ENCODE data around the gene CTSF.
A peak's percentile ranks its signal among the peaks of the same experiment; 100 is the strongest.
"Not testable (repeated sequence)": the region's sequence is repeated elsewhere in the genome, so short reads cannot be mapped to it uniquely, and the experiment has no call there.

CTSF gene

DNA sequence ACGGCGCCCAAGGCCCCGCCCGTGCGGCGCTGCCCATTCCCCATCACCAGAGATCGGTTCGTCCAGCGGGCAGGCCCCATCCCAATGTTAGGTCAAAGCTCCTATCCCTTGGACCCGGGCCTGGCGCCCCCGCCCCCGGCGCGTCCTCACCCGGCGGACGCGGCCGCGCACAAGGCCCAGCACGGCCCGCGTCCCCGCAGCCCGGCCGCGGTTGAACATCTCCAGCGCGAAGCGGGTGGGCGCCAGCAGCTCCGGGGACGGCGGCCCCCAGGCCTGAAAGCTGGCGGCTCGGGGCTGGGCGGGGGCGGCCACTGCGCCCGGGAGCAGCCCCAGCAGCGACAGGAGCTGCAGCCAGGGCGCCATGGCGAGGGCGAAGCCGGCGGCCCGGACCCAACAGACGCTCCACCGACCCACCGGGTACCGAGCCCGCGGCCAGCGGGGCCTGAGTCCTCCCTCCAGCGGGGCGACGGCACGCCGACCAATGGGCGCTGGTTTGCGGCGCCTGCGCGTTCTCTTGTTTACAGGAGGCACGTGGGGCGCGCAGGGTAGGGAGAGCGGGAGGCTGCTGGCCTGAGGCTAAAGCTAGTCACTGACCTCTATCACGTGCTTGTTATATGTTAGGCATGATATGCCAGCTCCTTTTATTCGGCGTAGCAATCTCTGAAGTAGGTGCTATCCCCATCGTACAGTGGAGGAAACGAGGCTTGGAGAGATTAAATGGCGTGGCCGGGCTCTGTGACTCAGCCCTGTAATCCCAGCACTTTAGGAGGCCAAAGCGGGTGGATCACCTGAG, at the start of gene CTSF:
CTSF (minus strand) TSS at position 483 of the 793 bp plus-strand sequence; CDS start at position 363, 120 bp downstream.
- no peak within 1 kb of the TSS for H3K27ac ChIP-seq
- DNase-seq (ENCODE audit: low read depth, low spot score) = peak; percentile 22

DNA sequence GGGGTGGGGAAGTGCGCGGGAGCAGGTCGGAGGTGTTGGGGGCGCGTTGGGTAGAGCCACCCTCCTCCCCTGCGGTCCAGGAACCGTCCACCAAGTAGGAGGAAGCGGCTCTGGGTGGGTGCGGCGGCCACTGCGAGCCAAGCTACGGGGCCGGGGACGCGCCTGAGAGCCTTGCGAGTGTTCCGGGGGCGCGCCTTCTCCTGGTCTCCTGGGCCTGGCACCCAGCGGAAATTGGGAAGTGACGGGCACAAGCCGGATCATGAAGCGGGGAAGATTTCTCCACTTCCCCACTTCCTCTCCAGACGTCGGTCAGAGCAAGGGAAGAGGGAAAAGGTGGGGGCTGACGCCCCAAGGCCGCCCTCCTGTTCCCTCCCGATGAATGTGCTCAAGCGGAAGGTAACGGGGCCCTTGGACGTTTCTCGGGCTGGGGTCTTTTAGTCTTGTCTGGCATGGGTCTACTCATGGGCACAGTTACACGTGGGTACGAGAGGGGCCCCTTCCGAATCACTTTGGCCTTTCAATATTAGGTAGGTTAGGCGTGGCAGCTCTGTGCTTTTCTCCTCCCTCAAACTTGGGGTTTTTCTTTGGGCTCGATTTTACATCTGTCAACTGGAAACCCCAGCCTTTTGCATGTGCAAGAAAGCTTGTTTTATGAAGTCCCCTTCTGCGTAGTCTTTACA, 48.9 kb upstream of the CTSF start:
- H3K27ac ChIP-seq = peak overlapping the region; percentile 80
- DNase-seq (ENCODE audit: low read depth, low spot score) = no peak

DNA sequence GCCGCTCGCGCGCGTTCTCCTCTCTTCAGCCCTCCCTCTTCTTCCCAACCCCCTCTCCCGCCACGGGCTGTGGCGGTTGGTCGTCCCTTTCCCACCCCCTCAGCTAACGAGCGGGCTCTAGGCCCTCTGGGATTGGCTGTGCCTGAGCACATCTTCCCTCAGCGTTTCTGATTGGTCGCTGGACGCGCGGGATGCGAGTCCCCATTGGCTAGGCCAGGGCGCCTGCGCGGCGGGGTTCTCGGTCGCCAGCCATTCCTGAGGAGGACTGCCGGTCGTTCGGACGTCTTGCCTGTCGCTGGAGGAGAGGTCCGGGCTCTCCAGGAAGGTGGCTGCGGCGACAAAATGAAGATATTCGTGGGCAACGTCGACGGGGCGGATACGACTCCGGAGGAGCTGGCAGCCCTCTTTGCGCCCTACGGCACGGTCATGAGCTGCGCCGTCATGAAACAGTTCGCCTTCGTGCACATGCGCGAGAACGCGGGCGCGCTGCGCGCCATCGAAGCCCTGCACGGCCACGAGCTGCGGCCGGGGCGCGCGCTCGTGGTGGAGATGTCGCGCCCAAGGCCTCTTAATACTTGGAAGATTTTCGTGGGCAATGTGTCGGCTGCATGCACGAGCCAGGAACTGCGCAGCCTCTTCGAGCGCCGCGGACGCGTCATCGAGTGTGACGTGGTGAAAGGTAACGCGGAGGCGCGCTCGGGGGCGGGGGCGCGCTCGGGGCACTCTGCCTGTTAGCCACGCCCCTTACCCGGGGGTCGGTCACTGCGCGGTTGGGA, 48.2 kb upstream of the CTSF start, which contains the start of gene RBM14:
RBM14 (plus strand) TSS at position 252 of the 776 bp plus-strand sequence; CDS start at position 343, 91 bp downstream.
- DNase-seq (ENCODE audit: low read depth, low spot score) = peak; percentile 94
- peak within 1 kb of the TSS; percentile 80 for H3K27ac ChIP-seq

DNA sequence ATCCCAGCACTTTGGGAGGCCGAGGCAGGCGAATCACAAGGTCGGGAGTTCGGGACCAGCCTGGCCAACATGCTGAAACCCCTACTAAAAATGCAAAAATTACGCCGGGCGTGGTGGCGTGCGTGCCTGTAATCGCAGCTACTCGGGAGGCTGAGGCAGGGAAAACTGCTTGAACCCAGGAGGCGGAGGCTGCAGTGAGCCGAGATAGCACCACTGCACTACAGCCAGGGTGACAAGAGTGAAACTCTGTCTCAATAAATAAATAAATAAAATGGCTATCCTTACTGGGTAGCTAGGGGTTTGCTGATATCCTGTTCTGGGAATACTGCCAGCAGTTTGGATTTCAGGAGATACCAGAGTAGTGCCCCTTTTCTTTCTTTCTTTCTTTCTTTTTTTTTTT, 45.7 kb upstream of the CTSF start:
- no peak for DNase-seq (ENCODE audit: low read depth, low spot score)
- H3K27ac ChIP-seq = no peak overlapping the region

DNA sequence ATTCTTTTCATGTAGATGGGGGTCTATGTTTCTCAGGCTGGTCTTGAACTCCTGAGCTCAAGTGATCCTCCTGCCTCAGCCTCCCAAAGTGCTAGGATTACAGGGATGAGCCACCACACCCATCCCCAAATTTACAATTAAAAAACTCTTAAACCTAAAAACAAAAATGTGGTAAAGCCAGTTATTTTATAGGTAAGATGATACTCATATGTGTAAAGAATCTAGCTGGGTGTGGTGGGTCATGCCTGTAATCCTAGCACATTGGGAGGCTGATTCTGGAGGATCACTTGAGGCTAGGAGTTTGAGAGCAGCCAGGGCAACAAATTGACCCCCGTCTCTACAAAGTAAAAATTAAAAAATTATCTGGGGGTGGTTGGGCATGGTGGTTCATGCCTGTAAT, 44.1 kb upstream of the CTSF start:
- H3K27ac ChIP-seq = no peak overlapping the region
- no peak for DNase-seq (ENCODE audit: low read depth, low spot score)

DNA sequence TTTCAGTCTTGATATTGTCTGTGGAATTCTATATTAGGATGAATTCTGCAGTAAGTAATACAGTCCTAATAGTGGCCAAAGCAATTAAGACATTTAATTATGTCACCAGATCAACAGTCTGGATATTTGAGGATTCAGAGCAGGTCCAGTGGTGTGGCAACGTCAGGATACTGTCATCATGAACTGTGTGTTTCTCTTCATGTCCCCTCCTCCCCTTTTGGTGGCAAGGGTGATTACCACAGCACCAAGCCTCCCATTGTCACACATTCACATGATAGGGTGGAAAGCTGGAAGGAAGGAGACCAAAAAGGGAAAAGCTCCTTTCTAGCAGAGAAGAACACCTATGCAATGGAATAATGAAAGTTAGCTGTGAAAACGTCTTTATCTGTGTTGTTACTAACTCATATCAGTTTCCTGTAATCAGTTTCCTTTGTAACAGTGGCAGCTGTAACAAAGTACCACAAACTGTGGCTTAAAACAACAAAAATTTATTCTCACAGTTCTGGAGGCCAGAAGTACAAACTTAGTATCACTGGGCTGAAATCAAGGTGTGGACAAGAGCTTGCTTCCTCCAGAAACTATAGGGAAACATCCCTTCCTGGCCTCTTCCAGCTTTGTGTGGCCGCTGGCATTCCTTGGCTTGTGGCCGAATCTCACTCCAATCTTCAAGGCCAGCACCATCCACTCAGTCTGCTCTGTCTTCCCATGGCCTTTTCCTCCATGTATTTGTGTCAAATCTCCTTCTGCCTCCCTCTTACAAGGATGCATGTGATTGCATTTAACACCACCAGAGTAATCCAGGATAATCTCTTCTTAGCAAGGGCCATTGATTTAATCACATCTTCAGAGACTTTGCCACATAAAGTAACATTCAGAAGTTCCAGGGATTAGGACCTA, 41.6 kb upstream of the CTSF start:
- no peak for DNase-seq (ENCODE audit: low read depth, low spot score)
- H3K27ac ChIP-seq = no peak overlapping the region

DNA sequence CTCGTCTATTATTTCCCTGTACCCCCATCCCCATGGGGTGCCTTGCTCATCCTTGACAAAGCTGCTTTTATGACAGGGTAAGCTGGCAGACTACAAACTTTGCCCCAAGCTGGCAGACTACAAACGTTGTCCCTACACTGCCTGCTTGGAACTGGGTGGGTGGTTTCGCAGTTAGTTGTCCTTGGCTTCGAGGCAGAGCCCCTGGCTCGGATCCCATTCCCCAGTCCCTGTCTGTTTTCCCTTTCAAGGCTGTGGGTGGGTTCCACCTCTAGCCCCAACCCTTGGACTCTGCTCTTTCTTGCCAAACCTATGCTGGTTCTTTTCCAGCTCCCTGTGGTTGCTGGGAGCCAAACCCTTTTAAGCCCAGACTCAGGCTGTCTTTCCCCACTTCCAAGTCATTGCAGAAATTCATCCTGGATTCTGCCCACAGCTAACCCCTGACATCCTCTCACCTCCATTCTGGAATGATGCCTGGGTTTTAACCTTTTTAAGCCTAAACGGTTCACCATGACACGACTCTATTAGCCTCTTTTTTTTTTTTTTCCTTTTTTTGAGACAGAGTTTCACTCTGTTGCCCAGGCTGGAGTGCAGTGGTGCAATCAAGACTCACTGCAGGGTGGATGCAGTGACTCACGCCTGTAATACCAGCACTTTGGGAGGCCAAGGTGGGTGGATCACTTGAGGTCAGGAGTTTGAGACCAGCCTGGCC, 38.9 kb upstream of the CTSF start:
- H3K27ac ChIP-seq = peak overlapping the region; percentile 84
- no peak for DNase-seq (ENCODE audit: low read depth, low spot score)

DNA sequence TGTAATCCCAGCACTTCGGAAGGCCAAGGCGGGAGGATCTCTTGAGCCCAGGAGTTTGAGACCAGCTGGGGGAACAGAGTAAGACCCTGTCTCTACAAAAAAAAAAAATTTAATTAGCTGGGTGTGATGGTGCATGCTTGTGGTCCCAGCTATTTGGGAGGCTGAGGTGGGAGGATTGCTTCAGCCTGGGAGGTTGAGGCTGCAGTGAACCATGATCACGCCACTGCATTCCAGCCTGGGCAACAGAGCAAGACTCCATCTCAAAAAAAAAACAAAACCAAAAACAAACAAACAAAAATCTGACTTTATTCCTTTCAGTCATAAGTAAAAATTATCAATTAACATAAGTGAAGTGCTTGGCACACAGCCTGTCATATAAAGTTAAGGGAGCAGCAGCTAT, 38.2 kb upstream of the CTSF start:
- peak overlapping the region; percentile 84 for H3K27ac ChIP-seq
- DNase-seq (ENCODE audit: low read depth, low spot score) = not testable (repeated sequence)

DNA sequence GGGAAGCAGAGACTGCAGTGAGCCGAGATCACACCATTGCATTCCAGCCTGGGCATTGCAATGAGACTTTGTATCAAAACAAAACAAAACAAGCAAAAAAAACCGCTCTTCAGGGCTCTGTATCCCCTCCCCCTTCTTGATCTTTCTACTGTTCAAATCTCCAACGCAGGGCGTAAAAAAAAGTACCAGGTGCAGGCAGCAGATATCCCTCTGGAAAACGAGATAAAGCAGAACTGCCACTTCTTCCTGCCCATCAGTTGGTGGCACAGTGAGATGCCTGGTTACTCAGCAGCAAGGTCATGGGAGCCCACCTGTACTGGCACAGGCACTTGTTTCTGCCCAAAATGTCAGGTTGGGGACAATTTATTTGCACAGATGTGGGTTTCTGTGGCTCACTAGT, 35.7 kb upstream of the CTSF start:
- DNase-seq (ENCODE audit: low read depth, low spot score) = no peak
- no peak overlapping the region for H3K27ac ChIP-seq

DNA sequence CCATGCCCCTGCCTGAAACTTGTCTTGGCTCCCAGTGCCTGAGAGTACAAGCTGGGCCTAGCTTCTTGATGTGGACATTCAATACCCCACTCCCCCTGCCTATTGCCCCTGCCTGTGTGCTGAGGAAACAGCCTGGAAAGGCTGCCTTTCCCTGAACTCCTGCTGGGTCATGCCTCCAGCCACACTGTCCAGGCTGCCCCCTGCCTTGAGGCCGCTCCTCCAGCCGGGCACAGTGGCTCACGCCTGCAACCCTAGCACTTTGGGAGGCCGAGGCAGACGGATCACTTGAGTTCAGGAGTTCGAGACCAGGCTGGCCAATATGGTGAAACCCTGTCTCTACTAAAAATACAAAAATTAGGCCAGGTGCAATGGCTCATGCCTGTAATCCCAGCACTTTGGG, 34.7 kb upstream of the CTSF start:
- DNase-seq (ENCODE audit: low read depth, low spot score) = no peak
- H3K27ac ChIP-seq = no peak overlapping the region

DNA sequence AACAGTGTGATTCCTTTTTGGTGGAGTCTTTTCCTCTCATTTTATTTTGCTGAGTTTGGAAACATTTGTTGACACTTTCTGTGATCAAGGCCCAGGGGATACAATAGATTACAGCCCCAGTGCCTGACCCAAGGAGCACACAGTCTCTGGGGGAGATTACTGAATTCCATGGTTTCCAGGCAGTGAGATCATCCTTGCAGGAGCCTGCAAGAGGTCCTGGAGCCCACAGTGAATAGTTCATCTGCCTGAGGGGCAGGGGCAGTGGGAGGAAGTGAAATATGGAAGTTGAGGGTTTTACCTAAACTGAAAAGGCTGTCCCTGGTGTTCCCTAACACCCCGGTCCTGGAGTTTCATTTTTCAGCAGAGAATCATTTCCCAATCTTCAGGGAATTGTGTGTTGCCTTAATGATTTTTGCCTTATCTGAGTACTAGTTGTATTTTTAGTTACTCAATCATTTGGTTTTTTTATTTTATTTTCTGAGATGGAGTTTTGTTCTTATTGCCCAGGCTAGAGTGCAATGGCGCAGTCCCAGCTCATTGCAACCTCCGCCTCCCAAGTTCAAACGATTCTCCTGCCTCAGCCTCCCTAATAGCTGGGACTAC, 32.3 kb upstream of the CTSF start:
- DNase-seq (ENCODE audit: low read depth, low spot score) = no peak
- H3K27ac ChIP-seq = no peak overlapping the region

DNA sequence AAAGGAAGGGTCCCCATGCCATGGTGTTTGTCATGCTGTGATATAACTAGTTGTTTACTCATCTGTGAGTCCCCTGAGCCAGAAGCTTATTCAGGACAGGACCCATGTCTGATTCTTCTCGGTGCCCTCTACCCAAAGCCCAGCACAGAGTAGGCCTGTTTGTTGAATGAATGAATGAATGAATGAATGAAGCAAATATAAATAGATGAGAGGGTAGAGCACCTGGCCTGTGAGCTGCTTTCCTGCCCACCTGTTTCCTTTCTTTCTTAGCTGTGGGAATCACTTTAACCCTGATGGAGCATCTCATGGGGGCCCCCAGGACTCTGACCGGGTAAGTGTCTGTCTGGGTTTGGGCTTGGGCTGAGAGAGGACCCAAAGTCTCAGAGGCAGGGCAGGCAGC, 31.8 kb upstream of the CTSF start:
- DNase-seq (ENCODE audit: low read depth, low spot score) = no peak
- no peak overlapping the region for H3K27ac ChIP-seq

DNA sequence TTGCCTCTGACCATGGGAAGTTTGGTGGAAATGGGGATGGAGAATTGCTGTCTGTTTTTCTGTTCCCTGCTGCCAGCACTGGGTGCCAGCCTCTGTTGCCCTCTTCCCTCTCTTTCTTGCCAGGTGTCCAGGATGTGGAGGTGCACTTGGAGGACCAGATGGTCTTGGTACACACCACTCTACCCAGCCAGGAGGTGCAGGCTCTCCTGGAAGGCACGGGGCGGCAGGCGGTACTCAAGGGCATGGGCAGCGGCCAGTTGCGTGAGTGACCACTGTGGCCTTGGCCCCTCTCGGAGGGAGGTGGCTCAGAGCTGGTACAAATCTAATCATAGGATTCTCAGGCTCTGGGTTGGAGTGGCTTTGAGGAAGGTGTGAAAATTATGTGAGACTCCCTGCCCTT, 30.6 kb upstream of the CTSF start:
- DNase-seq (ENCODE audit: low read depth, low spot score) = no peak

DNA sequence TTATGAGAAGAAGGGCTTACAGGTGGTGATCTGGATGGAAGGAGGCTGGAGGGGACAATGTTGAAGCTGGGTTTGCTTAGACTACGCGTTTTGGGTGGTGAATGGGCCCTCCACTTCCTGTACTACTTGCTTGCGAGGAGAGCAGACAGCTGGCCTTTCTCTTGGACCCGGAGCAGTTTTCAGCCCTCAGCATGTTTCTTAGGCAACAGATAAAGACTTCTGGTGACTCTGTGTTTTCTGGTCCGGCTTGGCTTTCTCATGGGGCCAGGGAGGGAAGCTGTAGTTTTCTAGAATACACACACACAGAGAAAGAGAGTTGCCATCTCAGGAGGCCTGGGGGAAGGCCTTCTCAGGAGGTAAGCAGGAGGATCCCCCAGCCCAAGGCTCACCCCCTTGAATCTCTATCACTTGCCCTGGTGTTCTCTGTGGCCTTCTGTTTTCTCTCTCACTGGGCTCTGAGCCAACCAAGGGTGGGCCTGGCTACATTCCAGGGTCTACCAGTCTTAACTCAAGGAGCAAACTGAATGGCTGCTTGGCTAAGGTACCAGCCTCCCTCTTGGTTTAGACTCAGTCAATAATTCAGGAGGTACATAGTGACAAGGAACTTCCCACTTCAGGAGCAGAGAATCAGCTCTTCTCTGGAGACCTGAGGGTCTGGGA, 27.0 kb upstream of the CTSF start:
- H3K27ac ChIP-seq = no peak overlapping the region

More for the DNA sequence above, 30.6 kb upstream of the CTSF start:
- no peak overlapping the region for H3K27ac ChIP-seq

DNA sequence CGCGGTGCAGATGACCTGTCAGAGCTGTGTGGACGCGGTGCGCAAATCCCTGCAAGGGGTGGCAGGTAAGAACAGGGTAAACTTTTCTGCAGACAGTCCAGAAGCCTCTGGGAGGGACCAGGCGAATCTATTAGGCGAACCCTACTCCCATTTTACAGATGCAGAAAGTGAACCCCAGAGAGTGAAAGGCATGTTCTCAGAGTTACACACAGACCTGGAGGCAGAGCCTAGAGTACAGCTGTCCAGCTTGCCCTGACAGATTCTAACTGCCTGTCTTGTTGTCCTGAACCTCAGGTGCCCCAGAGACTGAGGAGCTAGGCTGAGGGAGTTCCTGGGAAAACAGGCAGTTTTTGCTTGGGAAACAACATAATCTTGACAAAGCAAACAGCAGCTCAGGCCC, 25.2 kb upstream of the CTSF start:
- H3K27ac ChIP-seq = no peak overlapping the region
- DNase-seq (ENCODE audit: low read depth, low spot score) = no peak

More for the DNA sequence above, 27.0 kb upstream of the CTSF start:
- DNase-seq (ENCODE audit: low read depth, low spot score) = no peak

DNA sequence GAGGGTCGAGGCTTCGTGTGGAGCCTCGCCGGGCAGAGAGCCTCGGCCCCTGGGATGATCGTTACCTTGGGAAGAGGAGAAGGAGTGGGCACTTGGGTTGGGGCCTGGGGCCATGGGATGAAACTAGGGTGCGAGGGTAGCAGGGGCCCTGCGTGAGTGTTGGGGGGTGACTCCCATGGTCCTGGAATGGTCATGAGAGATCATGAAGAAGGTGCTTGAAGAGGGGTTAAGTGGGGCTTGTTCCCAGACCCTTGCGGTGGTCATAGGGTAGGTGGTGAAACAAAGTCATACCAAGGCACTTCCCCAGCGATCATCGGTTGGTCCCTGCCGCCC, 24.9 kb upstream of the CTSF start:
- peak overlapping the region; percentile 18 for H3K27ac ChIP-seq
- DNase-seq (ENCODE audit: low read depth, low spot score) = no peak

DNA sequence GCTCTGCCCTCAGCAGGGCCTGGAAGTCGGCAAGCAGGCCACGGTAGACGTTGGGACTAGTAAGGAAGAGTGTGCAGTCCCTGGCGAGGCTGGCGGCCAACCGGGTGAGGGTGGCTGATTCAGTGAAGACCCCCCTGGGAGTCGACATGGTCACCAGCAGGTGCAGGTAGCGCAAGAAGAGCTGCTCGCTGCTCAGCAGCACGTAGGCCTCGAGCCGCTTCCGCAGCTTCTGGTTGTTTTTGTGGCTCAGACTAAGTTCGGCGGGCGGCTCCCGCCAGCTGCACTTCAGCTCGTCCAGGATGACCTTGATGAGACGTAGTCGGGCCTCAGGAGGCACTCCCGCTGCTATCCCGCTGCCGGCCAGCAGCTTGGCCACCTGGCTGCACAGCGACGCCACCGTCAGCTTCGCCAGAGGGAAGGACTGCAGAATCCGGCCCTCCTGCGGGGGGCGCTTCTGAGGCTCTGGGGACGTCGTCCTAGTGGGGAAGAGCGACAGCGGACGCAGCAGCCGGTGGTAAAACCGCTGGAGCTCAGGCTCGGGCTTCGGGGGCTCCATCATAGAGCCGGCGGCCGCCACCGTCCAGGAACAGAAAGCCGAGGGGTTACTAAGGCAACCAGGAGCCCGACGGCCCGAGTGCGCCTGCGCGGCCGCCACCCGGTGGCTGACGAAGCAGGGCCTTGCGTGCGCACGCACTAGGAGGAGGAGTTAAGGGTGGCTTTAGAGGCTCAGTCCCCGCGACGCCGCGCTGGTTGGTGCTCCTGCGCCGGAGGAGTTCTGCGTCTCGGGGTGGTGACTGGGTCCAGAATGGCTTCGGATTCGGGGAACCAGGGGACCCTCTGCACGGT, 24.3 kb upstream of the CTSF start, which contains the start of the genes CCDC87 and CCS:
CCDC87 (minus strand) TSS at position 607 of the 846 bp plus-strand sequence; CDS start at position 559, 48 bp downstream.
CCS (plus strand) TSS at position 729 of the 846 bp plus-strand sequence; CDS start at position 806, 77 bp downstream.
- peak within 1 kb of the TSS; percentile 18 for H3K27ac ChIP-seq

More for the DNA sequence above, 24.3 kb upstream of the CTSF start, which contains the start of the genes CCDC87 and CCS:
- peak; percentile 59 for DNase-seq (ENCODE audit: low read depth, low spot score)

Data from epithelial cell of prostate (primary cell).